ENCODE results near the gene PNPLA2. TPM values are rescaled to one million over a fixed set of nuclear protein-coding genes. Genes with fewer than 3 reads are reported as not detected.
A peak's percentile ranks its signal among the peaks of the same experiment; 100 is the strongest.

The PNPLA2 gene
- total RNA-seq, 1 donor from 2014 or later, result 60.0 TPM

DNA sequence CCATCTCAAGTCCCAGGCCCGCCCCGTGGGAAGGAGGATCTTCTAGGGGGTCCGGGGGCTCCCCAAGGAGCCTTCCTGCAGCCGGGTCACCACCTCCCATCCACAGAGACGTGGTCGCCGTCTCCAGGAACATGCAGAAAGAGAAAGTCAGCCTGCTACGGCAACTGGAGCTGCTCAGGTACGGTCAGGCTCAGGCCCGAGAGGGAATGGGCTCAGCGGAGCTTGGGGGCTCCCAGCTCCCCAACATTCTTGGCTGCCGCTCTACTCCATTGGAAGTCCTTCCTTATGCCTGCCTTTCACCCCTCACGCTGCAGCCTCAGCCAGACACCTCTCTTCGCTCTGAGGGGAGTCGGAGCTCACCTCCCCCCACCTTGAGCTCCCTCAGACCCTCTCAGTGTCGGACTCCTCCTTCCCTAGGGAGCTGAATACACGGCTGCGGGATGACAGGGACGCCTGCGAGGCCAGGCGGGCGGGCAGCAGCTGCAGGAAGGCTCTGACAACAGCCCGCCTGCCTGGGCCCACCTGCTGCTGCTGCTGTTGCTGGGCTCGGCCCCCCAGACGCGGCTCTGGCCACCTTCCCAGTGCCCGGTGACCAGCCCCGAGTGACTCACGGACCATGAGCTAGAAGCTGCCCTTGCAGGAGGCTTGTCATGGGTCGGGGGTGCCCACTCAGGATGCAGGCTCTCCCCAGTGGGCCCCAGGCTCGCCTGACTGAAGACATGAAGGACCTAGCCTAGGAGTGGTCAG lies 12.6 kb downstream of the PNPLA2 start:
- DNase-seq, result no peak

DNA sequence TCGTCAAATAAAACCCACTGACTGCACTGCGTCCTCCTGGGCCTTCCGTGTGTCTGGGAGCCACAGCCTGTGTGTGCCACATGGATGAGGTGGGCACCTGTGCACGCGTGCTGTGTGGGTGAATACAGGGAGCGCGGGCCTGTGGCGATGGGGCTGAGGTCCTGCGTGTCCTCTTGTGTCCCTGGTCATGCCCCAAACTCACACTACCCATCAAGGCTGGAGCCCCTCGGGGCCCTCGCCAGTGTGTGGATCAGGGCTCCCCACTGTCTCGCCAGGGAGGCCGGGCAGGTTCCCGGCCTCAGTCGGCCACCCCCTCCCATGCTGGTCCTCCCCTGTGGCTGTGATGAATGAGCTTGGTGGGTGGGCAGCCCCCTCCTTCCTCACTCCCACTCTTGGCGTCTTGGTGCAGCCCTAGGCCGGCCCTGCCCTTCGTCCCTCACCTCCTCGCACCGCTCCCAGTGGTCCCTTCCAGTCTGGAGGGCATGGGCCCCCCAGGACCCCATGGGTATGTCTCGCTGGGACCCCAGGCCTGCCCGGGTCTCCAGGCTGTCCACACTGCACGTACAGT lies 13.3 kb downstream of the PNPLA2 start:
- DNase-seq, result no peak

DNA sequence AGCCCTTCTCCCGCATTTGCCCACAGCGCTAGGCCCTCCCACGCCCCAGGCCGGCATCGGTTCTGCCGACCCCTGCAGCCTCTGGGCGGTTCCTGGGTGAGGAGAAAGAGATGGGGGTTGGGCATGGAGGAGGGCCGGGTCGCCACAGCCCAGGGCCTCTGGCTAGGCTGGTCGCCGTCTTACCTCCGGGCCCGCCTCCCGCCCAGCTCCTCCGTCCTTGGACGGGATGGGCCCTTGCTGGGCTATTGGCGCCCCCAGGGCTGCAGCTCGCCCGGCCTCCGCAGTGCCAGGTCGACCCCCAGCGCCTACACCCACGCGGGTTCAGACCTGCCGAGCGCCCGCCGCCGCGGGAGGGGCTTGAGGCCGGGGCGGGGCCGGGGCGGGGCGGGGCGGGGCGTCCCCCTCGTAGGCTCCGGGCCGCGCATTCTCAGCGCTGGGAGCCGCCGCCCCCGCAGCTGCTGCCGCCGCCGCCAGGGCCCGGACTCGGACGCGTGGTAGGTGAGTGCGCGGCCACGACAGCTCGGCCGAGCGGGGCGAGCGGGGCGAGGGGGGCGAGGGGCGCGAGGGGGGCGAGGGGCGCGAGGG lies 13.9 kb downstream of the PNPLA2 start, which contains the start of gene CD151:
Gene CD151, plus strand, starts transcription at position 424 of the 585 bp plus-strand sequence. CDS start 3,118 bp downstream, outside the sequence.
- no peak for DNase-seq

DNA sequence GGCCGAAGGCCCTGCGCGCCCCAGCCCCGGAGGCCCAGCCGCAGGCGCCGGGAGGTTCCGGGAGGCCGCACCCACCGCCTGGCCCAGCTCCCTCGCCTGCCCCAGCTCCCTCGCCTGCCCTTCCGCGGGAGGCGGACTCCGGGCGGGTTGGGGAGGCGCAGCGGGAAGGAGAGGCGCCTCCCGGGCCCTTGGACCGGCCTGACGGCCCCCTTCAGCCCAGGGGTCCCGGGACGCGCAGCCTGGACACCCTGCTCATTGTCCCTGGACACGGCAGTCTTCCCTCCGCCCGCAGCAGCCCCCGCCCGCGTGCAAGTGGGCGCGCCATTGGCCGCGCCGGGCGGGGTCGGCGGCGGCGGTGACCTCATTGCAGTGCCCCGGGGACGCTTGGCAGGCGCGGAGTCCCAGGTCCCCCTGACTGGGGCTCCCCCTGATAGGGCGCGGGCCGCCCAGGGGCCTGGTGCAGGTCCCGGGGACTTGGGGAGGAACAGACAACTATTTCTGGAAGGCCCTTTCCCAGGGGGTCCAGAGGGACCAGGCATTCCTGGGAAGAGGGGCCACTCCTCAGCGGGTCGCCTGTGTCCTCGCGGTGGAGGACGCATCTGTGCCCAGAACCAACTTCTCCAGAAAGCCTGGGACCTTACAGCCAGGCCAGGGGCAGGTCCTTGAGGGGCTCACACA lies 14.5 kb downstream of the PNPLA2 start:
- no peak for DNase-seq

DNA sequence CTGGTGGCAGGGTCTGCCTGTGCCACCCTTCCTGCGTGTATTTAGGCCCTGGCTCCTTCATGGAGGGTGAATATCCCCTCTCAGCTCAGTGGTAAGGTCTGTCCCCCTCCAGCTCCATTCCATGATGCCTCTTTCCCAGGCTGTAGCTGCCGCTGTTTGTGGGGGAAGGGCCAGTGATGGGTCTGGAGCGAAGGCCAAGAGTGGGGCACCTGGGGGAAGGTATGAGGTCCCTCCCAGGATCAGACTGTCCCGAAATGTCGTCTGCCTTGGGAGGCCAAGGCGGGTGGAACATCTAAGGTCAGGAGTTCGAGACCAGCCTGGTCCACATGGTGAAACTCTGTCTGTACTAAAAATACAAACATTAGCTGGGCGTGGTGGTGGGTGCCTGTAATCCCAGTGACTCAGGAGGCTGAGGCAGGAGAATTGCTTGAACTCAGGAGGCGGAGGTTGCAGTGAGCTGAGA lies 15.2 kb downstream of the PNPLA2 start:
- DNase-seq, result no peak

DNA sequence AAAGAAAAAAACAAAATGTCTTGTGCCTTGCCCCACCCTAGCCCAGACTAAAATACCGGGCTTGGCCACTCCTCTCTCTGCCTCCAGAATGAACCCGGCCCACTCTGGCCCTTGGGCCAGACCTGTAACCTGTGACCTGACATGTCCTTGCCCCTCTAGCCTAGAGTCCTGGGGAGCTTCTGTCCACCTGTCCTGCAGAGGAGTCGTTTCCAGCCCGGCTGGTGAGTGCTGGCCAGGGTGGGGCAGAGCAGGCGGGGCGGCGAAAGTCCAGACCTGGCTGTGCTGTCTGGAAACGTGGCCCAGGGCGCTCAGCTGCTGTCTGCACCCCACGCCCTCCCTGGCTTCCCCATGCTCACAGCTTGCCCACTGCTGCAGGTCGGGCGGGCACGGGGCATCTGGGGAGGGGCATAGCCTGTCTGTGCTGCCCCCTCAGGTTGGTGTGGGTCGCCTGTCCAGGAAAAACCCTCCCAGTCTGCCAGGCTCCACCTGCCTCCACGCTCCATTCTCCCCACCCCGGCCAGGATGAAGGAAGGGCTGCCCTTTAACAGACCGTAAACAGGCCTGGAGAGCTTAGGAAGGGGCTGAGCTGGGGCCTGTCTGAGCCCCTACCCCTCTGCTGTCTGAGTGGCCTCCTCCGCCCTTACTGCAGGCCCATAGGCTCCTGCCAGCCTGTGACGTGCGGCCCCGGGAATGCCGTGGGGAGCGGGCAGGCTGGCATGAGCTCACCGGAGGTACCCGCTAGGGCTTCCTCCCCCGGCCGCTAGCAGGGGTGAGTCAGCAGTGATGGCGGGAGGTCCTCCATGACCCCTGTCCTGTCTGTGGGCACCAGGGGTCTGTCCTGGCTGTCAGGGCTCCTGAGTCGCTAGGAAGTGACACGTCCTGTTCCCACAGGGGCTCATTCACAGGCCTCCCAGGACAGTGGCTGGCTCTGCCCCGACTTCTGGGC lies 15.9 kb downstream of the PNPLA2 start:
- DNase-seq, result no peak

DNA sequence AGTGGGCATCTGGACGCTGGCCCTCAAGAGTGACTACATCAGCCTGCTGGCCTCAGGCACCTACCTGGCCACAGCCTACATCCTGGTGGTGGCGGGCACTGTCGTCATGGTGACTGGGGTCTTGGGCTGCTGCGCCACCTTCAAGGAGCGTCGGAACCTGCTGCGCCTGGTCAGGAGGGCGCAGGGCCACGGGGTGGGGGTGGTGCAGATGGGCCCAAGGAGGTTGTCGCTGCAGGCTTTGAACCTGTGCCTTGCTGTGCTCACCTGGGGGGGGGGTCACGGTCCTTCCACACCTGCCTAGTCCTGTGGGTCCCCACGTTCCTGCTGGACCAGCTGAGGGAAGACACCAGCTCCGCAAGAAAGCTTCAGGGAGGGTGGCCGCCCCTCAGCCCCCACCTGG lies 17.6 kb downstream of the PNPLA2 start:
- no peak for DNase-seq

DNA sequence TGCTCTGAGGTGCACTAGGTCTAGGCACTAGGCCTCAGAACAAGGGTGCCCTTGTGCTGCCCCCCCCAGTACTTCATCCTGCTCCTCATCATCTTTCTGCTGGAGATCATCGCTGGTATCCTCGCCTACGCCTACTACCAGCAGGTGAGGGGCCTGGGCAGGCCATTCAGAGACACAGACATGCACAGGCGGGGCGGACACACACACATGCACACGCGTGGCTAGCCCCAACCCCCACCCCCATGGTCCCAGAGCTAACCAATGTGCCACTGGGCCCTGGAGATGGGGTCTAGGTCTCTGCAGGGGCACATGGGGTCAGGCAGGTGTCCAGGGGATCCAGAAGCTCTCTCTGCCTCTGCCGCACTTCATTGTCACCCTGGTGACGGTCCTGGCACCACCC lies 18.0 kb downstream of the PNPLA2 start:
- no peak for DNase-seq

DNA sequence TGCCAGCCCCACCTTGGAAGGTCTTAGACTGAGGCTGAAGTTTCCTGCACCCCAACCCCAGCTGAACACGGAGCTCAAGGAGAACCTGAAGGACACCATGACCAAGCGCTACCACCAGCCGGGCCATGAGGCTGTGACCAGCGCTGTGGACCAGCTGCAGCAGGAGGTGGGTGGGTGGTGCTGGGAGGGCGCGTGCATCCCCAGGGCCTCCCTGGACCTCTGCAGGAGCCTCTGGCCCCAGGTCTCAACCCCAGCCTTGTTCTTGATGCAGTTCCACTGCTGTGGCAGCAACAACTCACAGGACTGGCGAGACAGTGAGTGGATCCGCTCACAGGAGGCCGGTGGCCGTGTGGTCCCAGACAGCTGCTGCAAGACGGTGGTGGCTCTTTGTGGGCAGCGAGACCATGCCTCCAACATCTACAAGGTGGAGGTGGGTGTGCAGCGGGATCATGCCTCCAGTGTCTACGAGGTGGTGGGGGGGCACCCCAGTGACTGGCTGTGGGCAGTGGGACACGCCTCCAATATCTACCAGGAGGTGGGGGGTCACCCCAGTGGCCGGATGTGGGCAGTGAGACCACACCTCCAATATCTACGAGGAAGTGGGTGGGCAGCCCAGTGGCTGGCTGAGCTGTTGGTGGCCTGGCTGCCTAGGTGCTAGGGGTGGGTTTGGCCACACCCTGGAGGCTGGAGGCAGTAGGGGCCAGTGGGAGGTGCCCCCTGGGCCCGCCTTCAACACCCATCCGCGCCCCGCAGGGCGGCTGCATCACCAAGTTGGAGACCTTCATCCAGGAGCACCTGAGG lies 18.7 kb downstream of the PNPLA2 start:
- no peak for DNase-seq

DNA sequence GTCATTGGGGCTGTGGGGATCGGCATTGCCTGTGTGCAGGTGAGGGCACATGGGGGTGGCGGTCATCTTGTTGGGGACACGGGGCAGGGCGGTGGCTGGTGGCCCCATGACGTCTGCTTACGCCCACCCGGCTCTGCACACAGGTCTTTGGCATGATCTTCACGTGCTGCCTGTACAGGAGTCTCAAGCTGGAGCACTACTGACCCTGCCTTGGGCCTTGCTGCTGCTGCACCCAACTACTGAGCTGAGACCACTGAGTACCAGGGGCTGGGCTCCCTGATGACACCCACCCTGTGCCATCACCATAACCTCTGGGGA lies 19.2 kb downstream of the PNPLA2 start:
- DNase-seq, result no peak

DNA sequence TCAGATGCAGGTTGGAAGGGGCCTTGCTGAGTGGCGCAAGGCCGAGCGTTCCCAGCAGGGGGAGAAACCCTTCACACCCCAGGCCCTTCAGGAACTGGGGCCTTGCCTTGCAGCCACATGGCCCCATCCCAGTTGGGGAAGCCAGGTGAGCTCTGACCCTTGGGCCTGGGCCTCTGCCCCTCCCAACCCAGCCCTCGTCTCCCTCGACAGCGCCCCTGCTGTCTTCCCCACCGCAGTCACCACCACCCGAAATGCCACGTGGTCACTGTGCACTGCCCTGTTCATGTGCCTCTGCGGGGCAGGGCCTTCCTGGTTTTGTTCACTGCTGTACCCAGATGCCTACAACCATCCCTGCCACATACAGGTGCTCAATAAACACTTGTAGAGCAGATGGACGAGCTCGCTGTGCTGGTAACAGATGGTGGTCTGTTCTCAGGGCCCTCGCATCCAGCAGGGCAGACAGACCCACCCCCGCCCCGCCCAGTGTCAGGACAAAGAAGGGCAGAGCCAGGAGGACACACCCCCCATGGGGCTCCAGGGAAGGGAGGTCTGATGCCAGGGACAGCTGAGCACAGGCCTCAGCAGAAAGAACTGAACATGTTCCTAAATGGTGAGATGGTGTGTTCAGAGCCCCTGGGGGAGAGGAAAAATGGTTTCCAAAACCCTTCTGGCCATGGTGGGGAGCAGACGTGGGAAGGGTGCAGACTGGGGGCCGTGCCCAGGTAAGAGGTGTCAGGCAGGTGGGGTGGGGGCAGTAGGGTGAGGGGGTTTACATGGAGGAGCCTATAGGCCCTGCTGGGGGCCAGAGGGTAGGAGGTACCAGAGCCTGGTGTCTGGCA lies 19.9 kb downstream of the PNPLA2 start:
- no peak for DNase-seq

DNA sequence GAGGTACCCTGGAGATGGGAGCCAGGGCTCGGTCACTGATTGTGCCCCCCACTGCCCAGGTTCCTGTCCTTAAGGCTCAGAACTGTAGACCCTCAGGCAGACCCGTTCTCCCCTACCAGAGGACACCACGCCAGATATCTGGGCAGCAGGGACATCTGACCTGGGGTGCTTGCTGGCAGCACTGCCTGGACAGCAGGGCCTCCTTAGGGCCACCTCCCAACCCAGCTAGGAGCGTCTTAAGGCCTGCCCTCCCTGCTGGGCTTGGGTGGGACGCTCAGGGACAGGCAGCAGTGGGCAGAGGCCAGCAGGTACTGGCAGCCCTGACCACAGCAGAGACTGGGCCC lies 20.5 kb downstream of the PNPLA2 start:
- DNase-seq, result no peak

DNA sequence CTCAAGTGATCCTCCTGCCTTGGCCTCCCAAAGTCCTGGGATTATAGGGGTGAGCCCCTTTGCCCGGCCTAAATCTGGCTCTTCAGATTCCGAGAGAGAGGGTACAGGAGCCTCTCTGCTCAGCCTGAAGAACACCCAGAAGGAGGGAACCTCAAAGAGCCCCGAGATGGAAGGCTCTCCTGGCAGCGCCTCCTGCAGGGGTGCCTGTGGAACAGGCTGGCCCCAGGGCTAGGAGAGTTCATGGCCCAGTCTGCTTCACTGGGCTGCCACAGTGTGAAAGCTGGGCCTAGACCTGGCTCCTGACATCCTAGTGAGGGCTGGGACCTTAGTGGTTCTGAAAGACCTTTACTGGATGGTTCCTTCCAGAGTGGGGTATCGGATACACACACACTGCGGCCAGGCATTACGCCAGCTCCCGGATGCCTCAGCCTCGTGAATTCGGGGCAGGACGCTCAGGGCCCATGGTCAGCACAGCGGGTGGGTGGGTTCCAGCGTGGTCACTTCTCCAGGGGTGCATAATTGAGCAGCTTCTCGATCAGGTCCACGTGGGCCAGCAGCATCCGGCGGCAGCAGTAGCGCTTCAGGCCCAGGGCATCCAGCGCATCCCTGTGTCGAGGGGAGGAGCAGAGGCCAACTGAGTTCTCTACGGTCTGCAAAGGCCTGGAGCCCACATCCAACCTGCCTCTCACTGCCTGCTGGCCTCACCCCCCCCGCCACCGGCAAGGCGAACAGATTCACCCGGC lies 21.3 kb downstream of the PNPLA2 start:
- no peak for DNase-seq

DNA sequence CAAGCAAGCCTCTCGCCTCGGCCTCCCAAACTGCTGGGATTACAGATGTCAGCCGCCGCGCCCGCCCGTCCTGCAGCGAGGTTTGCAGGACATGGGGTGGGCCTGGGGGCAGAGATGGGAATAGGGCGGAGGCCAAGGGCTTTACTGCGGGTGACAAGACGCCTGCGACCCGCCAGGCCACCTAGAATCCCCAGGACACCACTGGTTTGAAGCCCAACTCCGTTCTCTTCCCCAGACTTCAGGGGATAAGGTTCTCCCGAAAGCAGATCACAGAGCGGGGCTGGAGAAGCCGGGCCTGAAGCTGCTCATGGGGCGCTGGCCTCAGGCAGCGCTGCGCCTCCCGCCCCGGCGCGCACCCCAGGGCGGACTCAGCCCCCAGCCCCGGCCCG lies 23.3 kb downstream of the PNPLA2 start:
- no peak for DNase-seq

DNA sequence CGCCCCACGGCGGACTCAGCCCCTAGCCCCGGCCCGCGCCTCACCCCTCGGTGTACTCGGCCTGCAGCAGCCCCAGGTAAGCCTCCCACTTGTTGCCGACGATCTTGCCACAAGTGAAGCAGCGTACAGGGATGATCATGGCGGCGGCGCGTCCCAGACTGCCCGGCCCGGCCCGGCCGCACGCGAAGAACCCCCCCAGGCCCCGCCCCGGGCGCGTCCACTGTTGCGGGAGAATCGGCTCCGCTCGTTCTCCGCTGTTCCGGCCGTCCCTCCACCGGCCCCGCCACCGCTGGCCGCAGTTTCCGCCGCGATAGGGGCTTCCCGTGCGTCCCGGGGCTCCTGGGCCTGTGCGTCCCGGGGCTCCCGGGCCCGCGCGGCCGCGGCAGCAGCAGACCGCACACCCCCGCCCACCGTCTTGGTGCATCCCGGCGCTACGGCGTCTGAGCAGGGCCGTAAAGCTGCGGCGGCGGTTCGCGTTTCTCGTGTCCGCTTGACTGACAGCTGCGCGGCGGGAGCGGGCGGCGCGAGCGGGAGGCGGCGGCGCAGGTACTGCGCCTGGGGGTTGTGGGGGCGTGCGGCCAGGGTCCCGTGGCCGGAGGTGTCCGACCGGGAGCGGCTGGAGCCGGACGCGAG lies 23.8 kb downstream of the PNPLA2 start, which contains the start of the genes POLR2L and TSPAN4:
Gene POLR2L, minus strand, starts transcription at position 160 of the 633 bp plus-strand sequence. Its CDS starts 21 bp downstream, at position 139.
Gene TSPAN4, plus strand, starts transcription at position 483 of the 633 bp plus-strand sequence. CDS start 7,453 bp downstream, outside the sequence.
- peak; percentile 82 for DNase-seq

DNA sequence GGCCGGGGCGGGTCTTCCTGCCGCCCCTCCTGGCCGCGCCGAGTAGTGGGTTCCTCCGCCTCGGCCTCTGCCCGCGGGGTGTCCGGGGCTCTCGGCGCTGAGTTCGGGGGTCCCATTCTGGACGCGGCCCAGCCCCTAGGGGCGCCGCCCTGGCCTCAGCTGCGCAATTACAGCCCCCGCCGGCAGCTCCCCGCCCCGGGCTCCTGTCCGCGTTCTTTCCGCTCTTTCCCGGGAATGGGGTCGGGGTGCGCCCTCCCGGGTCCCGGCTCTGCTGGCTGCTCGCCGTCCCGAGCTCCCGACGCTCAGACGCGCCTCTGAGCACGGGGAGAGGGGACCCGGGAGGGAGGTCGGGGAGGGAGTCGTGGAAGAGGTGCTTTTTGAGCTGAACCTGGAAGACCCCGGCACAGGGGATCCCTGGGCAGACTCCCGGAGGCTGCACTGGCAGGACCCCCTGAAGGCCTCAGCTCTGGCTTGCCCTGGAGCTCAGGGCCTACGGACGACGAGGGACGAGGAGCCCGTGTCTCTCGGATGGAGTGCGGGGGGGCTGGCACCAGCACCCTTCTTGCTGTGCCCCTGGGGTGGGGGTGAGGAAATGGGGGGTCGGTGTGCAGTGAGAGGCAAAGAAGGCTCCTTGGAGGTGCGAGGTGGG lies 24.5 kb downstream of the PNPLA2 start:
- no peak for DNase-seq

DNA sequence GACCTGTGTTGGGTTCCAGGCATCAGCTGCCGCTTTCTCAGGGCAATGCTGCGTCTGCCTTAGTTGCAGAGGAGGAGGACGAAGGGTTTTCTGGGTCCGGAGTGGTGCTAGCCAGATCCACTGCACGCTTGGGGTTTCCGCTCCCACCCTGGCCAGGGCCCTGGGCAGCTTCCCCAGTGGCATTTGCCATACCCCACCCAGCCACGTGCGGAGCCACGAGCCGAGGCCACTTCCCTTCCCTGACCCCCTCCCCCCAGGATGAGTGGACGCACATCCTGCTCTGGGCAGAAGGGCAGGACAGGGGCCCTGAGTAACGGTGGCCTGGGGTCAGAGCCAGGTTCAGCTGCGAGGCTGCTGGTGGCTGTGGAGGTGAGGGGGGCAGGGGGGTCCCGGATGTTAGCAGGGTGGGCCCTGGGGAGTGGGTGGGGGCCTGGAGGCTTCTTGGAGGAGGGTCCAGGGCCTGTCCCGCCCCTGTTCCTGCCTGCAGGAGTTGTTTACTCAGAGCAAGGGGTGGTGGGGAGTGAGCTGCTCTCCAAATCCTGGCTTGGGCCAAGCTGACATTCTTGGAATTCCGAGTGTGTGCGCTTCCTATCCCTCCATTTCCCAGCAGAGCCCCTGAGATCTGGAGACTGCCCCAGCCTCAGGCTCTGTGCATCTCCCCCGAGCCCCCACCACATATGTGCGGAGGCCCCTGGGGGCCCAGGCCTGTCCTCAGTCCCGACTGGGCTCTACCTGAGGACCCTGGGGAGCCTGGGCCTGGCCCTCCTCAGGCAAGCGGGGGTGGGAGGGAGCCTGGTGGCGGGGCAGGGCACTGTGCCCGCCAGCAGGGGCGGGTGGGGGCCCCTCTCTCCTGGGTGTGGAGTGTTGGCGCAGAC lies 25.3 kb downstream of the PNPLA2 start:
- DNase-seq, result peak; percentile 92

Data from skin of body (tissue), 2 donors.